NCI-H1417 (cell line): Measurements from ENCODE around the gene PDCD6IP.

Experiments
- DNase-seq, 3 experiments: peaks; one replicate each; lab custom pipeline; 2025; lab: John Stamatoyannopoulos, UW

Gene PDCD6IP

DNA sequence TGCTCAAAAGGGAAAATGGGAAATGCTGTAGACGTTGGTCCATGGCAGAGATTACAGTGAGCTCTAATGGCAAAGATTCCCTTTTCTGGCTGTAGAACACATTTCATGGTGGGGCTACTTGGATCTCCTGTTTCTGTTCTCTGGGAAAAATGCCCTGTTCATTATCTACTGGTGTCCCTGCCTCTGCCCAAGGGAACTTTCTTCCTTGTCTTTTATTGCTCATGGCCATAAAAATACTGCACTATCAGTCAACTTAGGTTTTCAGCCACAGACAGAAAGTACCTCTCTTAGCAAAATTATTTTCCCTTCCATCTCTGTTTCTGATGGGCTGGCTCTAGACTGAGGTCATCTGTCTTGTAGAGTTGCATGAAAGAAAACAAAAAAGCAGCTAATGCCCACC, 98.9 kb downstream of the PDCD6IP start:
- no peak for DNase-seq

DNA sequence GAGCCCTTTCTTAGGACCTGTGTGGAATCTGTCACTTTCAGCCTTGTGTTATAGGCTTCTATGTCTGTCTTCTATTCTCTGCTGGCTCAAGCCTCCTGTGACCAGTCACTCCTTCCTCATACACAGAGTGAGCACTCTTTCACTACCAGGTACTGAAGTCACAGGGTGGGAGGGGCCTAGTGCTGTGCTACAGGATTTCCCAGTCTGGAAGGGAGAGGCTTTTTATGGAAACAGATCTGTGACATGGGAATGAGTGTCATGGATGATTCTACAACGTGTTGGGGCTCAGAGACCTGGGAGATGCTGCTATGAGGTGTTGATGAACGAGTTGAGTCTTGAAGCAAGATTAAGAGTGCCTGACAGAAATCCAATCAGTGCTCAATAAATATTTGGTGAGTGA, 100.5 kb downstream of the PDCD6IP start:
- DNase-seq: no peak

DNA sequence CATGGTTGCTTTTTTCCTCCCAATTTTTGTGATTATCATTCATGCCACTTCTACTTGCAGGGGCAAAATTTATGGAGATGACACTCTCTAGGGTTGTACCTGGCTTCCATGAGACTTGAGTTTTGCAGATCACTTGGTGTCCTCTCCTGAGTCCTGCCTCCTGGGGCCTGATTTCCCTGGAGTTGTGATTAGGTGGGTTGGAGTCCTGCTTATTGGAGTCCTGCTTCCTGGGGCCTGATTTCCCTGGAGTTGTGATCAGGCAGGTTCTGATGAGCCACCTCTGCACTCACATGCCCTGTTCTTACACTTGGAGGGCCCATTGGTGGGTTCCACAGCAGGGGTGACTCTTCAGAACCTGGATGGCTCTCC, 102.0 kb downstream of the PDCD6IP start:
- no peak for DNase-seq

DNA sequence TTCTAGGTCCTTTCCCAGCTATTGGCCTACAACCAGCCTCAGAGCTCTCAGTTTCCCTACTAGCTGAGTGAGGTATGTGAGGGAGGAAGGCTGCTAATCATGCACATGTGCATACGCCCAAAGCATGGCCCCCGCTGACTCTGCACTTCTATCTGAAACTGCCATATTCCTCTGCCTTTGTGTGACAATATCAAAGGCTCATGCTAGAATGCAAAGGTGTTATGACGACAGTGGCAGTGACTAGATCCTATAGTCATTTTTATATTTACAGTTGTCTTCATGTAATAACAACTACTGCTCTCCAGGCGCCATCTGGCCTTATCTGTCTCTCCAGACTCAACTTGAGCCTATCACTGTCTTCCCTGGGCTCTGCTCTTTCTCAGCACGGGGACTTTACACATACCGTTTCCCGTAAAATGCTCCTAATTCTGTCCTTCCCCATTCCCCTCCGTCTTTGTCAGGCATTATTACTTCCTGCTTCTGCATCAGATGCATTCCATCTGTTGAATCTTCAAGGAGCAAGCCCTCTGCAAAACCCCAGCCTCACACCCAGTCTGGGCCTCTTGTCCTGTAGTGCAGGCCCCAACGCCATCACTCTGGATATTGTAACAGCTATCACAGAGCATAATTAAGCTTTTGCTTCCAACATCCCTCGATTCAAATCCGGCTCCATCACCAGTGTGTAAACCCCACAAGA, 102.5 kb downstream of the PDCD6IP start:
- DNase-seq: no peak

DNA sequence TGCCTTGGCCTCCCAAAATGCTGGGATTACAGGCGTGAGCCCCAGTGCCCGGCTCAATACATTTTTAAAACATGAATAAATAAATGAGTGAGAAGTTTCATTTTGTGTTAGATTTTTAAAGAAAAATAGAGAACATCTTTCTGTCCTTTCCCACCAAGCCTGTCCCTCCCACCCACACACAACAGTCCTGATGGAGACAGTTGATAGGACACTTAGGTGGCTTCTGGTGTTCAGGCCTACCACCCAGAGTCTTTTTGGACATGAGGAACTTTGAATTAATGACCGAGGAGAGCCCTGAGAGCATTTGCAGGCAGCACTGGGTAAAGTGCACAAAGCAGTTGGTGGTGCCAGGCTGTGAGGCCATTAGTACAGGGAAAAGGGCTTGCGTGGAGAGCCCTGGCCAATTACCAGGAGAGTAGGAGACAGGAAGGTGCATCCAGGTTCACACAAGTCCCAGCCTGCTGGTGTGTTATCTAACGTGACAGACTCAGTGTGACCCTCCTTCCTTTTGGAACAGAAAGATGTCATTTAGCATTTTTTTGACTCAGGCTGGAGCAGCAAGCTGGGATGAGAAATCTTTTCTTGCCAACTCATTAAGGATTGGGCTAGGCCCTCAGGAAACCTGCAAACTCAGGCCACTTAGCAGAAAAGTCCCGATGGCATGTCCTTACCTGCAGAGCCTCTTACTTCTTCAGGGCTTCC, 103.6 kb downstream of the PDCD6IP start:
- no peak for DNase-seq

DNA sequence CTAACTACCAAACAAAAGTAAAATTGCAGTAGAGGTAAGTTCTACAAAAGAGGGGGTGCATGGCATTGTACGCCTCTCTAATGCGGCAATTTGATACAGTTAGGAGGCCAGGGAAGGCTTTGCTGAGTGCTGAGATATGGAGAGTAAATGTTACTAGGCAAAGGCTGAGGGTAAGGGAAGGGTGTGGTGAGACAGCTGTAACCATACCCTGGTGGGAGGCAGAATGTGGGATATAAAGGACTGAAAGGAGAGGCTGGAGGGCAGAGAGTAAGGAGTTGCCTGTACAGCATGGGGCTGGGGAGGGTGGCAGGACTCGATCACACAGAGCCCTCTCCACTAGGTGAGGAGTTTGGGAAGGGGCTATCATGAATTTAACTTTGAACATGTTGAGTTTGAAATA, 106.3 kb downstream of the PDCD6IP start:
- DNase-seq: no peak

DNA sequence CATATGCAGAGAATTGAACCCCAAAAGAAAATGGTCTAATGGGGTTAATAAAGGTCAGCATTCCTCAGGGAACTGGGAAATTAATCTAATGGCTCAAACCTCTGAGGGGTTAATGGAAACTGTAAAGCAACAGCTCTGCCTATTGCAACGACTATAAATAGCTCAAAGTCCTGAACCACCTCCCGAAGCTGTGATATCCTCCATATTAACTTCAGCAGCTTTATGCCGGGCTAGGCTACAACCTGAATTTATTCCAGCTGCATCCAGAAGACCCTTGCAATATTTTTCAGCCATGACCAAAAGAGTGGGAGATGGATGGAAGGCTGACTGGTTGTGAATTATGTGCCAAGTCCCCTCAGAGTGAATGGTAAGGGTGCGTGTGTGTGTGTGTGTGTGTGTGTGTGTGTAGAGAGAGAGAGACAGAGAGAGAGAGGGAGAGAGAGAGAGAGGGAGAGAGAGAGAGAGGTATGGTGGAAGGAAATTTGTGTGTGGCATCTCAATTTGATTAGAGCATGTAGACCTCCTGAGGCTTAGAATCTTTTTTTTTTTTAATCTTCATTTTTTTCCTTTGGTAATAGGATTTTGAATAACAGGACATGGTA, 109.9 kb downstream of the PDCD6IP start:
- DNase-seq: no peak

DNA sequence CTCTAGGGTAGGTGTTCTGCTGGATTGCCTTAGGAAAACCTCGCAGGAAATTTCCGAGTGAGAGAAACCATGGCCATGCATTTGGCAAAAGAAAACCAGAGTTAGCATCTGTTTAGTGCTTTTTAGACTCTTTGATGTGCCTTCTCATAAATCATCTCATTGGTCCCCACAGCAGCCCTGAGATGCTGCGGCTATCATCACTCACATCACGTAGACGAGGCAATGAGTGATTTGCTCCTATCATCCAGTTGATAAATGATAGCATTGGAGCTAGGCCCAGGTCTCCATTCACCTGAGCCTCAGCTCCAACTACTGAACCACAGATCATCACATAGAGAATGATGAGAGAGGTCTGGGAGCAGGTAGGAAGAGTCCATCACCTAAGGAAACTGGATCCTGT, 111.1 kb downstream of the PDCD6IP start:
- no peak for DNase-seq

DNA sequence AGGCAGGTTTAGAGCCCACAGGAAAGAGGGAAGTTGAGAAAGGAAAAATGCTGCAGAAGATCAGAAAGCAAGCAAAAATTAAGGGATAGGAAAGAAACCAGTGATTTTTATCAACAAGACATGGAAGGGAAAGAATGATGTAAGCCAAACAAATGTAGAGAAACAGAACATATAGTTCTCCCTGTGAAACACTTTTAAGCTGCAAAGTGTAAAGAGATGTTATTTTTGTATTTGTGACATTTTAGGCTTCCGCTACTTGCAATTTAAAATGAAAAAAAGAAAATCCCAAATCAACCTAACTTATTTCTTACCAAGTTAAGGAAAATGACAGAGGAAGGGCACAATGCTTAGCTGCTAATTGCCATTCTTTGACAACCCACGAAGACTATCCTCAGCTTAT, 111.6 kb downstream of the PDCD6IP start:
- DNase-seq: no peak

DNA sequence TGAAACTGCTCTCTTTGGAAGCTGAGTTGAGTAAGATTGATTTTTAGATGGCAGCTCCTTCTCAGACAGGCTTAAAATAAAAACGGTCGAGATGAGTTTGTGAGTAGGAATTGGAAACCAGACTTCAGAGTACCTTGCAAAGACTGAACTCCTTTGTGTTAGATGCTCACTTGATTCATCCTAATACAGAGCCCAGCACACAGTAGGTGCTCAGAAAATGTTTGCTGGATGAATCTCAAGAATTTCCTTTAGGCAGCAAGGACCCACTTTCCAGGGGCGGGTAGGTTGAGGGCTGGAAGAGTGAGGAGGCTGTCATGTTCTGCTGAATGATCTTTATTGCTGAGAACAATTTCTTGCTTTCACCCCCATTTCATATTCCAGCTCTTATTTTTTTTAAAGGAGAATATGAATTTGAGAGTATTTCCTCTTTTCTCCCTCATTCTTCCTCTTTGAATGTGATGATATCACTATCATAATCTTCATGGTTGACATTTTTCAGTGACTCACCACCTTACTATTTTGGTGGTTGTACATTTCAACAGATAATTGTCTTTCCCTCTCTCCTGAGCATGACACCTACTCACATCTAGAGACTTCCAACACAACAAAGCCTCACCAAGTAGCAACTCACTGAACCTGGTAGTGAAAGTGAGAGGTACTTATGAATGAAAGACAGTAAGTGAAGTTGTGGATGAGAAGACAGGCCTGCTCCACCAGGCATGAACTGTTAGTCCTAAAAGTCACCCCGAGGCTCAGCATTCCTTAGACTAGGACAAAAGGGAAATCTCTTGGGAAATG, 113.3 kb downstream of the PDCD6IP start:
- DNase-seq: no peak

DNA sequence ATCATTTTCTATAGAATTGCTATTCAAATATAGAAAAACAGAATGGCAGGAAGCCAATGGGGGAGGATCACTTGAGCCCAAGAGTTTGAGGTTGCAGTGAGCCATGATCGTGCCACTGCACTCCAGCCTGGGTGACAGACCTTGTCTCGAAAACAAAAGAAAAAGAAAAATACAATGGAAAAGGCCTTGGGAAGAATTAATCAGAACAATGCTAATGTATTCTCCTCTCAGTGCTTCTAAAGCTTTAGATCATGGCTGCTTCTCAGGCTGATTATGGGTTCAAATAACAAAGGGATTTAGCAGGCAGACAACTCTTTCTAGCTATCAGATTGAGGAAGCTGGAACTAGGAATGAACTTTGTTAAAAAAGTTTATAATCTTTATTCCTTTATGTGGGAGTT, 115.8 kb downstream of the PDCD6IP start:
- no peak for DNase-seq

DNA sequence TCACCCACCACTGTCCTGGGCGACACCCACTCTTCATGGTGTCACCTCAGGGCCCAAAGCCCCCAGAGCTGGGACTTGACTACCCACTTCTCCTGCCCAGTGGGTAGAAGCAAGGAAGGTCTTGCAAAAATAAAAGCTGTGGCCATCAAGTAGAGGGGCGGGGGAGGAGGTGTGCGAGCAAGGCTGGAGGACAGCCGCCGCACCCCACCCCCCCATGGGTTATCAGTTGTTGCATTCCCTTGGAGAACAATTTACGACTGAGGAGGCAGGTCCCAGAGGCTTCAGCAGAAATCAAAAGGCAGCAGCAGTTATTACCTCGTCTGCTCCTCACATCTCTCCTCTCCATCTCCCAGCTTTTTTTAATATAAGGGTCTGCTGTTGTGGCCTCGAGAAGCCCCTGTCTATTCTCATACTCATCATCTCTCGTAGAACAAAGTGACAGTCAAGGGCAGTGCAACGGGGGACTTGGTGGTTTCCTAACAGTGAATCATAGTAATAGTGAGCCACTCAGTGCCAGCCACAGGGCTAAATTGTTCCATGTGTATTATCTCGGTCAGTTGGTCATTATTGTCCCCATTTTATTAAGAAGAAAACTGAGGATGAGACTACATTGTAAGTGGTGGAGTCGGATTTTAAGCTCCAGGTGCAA, 116.4 kb downstream of the PDCD6IP start:
- DNase-seq: no peak

DNA sequence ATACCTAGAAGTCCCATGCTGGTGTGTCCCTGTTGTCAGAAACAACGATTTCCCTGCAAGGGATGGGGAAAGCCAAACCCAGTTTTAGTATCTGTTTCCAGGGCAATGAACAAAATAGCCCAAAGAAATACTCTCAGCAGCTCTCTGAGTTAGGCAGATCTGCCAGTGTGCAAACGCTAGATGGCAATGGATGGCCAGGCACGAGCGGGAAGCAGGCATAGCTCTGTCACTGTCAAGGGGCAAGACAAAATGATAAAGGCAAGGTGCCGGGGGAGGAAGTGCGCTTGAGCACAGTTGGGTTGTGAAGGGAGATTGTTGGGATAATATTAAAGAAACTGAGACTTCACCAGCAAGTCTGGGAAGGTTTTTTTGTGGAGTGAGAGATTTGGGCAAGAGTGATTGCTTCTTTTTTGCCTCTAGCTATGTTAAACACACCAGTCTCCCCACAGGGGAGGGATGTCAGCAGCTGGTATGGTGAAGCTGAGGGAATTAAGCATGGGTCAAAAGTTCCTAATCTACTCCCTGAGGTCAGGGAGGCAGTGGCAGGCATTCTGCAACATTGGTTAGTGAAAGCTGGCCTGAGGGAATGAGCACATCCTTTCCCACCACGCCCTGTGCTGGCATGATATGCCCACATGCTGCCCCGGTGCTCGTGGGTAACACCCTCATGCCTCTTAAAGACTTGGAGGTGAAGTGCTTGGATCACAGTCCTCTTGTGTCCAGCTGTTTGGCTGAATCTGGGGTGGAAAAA, 117.5 kb downstream of the PDCD6IP start:
- DNase-seq: peak in 1 of 3 experiments; percentile 1

DNA sequence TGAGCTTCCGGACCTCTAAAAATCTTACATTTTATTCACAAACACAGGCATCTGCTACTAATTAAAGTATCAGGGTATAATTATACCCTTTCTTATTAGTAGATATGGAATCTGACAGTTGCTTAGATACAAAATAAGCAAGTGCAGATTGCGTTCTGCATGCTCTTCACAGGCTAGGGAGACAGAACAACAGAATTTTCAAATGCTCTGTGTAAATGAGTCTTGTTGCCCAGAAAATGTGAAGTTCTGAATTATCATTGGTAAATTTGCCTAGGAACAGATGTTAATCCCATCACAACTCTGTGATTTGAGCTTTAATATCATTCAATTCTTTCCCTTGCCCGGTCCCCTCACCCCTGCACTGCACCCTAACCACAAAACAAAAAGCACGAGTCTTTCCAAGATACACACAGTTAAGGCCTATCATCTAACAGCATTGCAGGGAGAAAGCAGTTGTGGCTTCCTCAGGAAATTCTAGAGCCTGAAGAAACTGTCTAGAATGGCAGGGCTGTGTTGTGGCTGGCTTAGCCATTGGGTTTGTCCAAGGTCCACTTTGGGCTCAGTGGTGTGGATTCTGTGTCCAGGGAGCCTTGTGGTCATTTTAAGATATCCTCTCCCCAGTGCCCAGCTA, 119.8 kb downstream of the PDCD6IP start:
- DNase-seq: peak in 1 of 3 experiments; percentile 65
